GM18520 (cell line): ENCODE data around the gene STIP1.
"Not testable (repeated sequence)": the region's sequence is repeated elsewhere in the genome, so short reads cannot be mapped to it uniquely, and the experiment has no call there.

Experiments
- ATAC-seq: cut with Tn5 transposase; IDR thresholded peaks from one replicate; pipeline ENCODE4 v1.9.1; 2021; ENCODE audit not compliant: unreplicated experiment

The STIP1 gene

DNA sequence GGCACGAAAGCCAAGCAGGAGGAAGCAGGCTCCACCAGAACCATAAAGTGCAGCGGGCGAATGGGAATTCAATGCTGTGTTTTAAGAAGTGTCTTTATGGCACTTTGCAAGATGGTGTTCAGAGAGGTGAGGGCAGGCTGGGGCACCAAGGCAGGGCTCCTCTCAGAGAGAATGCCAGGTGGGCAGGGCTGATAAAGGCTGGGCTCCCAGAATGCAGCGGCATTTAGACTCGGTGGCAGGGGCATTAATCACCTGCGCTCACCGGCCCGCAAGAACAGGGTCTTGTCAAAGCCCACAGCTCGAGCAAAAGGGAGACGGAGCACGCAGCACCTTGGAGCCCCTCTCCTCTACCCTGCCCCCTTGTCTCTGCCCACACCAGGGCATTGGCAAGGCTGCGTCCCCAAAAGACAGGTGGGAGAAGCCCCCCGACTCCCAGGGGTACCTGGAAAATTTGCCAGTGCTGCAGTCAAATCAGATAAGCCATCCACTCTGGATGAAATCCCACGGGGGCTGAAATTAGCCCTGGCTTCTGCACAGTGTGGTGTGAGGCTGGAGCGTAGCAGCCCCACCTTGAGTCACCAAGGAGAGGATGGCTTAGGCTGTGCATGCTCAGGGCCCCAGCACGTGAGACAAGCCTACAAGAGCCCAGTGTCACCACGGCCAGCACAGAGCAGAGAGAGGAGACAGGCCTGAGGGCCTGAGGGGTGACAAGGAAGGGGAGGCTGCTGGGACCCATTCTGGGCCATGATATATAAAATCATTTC lies 28.2 kb upstream of the STIP1 start:
- no peak for ATAC-seq

DNA sequence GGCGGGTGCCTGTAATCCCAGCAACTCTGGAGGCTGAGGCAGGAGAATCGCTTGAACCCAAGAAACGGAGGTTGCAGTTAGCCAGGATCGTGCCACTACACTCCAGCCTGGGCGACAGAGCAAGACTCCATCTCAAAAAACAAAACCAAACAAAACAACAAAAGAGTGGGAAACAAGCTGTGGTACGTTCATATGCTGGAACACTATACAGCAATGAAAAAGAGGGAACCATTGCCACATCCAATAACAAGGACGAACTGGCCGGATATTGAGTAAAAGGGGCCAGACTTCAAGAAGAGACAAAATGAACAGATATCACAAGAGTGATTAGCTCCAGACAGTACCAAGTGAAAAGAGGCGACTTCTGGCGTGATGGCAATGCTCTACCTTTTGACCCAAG lies 24.9 kb upstream of the STIP1 start:
- no peak for ATAC-seq

DNA sequence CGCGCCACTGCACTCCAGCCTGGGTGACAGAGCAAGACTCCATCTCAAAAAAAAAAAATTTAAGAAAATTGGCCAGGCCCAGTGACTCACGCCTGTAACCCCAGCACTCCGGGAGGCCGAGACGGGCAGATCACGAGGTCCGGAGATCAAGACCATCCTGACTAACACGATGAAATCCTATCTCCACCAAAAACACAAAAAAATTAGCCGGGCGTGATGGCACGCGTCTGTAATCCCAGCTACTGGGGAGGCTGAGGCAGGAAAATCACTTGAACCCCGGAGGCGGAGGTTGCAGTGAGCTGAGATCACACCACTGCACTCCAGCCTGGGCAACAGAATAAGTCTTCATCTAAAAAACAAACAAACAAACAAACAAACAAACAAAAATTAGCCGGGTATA lies 23.2 kb upstream of the STIP1 start:
- ATAC-seq: not testable (repeated sequence)

DNA sequence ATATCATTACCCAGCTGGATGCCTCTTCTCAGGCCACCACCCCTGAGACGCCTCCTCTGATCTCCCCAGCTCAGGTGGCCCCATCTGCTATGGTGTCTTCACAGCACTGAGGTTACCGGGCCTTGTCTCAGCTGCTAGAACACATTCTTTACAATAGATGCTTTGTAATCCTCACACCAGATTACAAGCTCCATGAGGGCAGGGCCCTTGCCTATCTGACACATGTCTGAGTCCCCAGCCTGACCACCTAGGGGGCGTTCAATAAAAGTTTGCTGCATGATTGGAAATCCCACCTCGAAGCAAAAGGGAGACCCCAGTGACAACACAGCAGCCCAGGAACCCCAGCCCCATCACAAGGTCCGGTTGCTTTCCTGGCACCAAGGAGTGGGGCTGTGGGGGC lies 22.0 kb upstream of the STIP1 start:
- ATAC-seq: no peak

- no peak for ATAC-seq
Observed at GRCh38 chr11:64164392-64165312, 21.3 kb upstream of the STIP1 start.

DNA sequence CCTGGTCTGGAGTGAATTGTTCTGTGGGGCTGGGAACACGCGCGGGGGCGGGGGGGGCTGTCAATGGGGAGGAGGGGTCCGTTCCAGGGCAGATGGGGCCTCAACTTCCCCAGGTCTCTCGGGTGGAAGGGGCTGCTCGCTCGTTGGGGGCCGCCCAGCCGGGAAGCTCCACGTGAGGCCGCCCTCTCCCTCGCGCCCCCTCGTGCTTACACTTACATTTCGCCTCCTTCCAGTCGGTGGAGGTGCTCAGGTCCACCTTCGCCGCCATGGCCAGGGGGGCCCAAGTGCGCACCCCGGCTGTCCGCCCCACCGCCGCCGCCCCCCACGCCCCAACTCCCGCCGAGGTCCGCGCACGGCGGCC lies 20.5 kb upstream of the STIP1 start:
- ATAC-seq: no peak

- no peak for ATAC-seq
Observed at GRCh38 chr11:64165842-64166635, 19.9 kb upstream of the STIP1 start, which contains the start of gene MACROD1. Gene MACROD1 (minus strand): TSS chr11:64166113. CDS start chr11:64165994, 119 bp downstream.

DNA sequence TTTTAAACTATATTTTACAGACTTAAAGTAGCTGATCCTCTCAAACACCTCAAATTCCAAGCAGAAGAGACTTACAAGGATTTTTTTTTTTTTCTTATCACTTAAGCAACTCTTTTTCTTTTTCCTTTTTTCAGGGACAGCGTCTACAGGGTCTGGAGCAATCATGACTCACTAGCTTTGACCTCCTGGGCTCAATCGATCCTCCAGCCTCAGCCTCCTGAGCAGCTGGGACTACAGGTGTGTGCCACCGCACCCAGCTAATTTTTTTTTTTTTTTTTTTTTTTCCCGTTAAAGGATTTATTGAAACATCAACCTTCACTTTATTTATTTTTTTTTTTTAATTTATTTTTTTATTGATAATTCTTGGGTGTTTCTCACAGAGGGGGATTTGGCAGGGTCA lies 15.6 kb upstream of the STIP1 start:
- ATAC-seq: no peak

DNA sequence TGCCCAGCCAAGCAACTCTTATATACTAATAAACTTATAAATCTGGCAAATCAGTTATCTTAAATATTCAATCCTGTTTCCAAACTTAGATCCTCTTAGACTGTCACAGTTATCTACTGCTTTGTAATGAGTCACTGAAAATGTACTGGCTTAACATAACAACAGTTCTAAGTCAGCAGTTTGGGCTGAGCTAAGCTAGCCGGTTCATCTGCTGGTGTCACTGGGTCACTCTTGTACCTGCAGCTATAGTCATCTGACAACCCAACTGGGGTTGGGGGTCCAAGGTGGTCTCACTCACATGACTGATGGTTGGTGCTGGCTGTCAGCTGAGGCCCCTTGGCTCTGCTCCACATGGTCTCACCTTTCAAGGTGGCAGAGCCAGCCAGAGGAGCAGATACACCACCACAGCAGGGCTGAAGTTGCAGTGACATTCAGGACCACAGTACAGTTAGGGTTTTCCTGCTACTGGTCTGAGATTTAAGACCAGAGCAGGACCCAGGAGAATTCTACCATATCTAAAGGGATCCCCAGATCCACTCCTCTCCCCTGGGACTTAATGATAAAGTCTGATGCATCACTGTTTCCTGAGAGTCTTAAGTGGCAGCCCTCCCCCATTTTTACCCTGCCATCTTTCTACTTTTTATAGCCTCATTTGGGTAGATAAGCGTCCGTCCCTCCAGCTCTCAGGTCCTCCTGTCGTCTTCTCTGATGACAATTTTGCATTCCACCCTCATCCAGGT lies 12.2 kb upstream of the STIP1 start:
- ATAC-seq: no peak

DNA sequence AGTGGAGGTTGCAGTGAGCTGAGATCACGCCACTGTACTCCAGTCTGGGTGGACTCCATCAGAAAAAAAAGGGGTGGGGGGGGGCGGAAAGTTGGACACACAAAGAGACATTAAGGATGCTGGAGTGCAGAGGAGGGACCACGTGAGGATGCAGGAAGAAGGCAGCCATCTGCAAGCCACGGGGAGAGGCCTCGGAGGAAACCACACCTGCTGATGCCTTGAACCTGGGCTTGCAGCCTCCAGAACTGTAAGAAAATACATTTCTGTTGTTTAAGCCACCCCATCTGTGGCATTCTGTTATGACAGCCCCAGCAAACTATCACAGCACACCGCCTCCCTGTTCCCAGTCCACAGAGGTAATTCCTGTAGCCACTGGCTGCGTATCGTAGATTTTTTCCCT lies 9.2 kb upstream of the STIP1 start:
- no peak for ATAC-seq

DNA sequence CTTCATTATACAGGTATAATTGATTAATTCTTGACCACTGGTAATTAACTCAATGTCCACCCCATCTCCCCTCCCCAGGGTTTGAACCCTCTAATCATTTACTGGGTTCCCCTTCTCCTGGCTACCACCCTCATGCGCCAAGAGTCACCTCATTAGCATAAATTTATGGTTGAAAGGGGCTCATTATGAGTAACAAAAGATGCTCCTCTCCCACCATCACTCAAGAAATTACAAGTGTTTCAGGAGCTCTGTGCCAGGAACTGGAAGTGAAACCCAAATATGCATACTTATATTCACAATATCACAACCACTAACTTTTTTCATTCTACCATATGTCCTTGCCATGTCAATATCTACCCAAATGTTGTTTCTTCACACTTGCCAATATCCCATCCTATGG lies 7.8 kb upstream of the STIP1 start:
- no peak for ATAC-seq

DNA sequence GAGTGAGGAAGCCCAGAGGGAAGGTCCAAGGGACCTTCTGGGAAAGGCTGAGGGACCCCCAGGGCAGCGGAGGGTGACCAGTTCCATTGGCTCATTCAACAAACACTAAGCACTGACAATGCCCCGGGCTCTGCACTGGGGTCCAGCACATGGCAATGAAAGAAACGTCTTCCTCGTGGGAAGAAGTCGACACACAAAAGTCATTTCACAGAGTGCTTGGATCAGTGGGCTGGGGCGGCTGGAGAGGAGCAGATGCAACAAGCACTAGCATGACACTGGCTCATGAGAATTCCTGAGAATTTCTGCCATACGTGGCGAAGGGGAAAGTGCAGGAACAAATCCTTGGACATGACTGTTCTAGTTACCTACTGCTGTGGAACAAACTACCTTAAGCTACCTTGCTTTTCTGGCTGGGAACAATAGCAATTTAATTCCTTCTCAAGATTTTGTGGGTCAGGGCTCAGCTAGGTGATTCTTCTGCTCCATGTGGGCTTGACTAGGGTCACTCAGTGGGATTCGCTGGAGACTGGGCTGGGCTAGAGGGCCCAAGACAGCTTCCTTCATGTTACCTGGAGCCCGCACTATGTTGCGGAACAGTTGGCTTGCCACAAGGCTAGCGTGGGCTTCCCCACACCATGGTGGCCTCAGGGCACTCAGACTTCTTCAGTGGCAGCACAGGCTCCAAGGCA lies 6.9 kb upstream of the STIP1 start:
- no peak for ATAC-seq

DNA sequence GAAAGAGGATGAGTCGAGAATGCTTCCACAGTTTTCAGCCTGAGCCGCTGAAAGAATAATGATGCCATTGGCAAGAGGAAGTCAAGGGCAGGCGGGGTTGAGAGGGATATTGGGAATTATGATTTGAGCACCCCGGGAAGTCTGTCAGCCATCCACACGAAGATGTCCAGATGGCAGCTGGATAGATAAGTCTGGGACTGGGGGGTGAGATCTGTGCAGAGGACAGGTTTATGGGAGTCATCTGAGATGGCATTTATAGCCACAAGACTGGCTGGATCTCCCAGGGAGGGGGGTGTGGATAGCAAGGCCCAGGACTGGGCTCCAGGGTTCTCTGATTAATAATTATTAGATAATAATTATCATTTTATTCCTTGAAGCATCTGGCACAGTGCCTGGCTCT lies 5.1 kb upstream of the STIP1 start:
- ATAC-seq: no peak

DNA sequence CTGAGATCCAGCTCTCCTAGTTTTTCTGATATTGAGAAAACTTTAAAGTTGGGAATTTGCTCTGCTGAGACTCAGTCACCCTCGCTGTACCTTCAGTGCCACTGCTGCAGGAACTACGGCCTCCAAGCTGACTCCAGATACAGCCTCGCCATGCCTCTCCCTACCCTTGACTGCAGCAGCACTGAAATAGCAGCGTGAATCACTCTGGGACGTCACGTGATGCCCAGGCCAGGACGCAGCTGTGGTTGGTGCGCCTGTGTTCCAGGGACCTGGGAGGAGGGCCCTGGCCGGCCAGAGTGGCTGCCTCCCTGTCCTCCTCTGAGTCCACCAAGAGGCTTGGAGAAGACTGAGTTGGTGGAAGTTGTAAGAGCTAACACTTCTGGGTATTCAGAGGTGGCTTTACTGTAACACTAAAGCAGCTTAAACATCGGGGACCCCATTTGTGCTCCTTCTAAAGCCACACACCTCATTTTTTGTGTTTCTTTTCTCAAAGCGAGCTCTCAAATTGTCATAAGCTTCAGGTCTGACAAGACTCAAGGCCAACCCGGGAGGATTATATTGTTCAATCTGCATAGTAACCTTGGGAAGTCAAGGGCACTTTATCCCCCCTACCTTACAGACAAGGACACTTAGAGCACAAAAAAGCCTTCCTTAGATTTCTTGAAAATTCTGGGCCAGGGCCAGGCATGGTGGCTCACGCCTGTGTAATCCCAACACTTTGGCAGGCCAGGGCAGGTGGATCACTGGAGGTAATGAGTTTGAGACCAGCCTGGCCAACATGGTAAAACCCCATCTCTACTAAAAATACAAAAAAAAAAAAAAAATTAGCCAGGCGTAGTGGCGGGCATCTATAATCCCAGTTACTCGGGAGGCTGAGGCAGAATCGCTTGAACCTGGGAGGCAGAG lies 4.2 kb upstream of the STIP1 start:
- ATAC-seq: no peak

DNA sequence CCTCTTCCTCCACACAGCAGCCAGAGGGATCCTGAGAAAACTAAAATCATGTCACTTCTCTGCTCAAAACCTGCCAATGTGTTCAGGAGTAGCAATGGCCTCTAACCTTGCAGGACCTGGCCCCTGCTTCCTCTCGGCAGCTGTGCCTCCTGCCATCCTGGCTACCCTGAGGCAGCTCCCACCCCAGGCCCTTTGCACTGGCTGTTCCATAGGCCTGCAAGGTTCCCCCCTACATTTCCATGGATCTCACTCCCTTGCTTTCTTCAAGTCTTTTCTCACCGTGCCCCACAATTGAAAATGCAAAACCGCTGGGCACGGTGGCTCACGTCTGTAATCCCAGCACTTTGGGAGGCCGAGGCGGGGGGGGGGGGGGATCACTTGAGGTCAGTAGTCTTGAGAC lies 2.1 kb upstream of the STIP1 start:
- ATAC-seq: no peak

- ATAC-seq: peak; percentile 17
Observed at GRCh38 chr11:64185175-64185692, 737 bp upstream of the STIP1 start.

GRCh38 chr11:64186492-64187165 lies 658 bp downstream of the STIP1 start:
- no peak for ATAC-seq

- no peak for ATAC-seq
Observed at GRCh38 chr11:64192434-64192833, 6.5 kb downstream of the STIP1 start.
